ENCODE results near the gene KRTAP5-5. TPM values are rescaled to one million over a fixed set of nuclear protein-coding genes. Genes with fewer than 3 reads are reported as not detected.
"Not testable (repeated sequence)": the region's sequence is repeated elsewhere in the genome, so short reads cannot be mapped to it uniquely, and the experiment has no call there.

Gene KRTAP5-5
- total RNA-seq, 1 donor from 2014 or later, result not detected

DNA sequence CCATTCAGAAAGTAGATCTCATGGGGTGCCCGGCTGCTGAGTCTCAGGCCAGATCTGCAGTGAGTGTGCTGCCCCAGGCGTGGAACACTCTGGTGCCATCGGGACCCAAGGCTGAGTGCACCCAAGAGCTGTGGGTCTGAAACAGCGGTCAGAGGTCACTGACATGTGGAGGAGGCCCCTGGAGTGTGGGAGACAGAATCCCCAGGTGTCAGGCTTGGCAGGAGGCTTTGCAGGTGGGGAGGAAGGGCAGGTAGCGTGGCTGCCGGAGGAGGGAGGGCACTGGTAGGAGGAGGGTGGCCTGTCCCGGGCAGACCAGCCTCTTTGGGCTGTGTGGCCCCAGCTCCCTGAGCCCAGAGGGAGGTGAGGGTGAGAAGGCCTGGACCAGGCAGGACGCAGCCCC, 35.7 kb downstream of the KRTAP5-5 start:
- peak; percentile 34 for DNase-seq (ENCODE audit: low spot score)
- H3K27me3 Mint-ChIP-seq (ENCODE audit: low read depth), result peaks cover 35% of the 10 kb centered on the region
- peaks cover 4% of the 10 kb centered on the region for H3K4me1 Mint-ChIP-seq (ENCODE audit: low read depth)
- TF ChIP-seq, protein P1, sequence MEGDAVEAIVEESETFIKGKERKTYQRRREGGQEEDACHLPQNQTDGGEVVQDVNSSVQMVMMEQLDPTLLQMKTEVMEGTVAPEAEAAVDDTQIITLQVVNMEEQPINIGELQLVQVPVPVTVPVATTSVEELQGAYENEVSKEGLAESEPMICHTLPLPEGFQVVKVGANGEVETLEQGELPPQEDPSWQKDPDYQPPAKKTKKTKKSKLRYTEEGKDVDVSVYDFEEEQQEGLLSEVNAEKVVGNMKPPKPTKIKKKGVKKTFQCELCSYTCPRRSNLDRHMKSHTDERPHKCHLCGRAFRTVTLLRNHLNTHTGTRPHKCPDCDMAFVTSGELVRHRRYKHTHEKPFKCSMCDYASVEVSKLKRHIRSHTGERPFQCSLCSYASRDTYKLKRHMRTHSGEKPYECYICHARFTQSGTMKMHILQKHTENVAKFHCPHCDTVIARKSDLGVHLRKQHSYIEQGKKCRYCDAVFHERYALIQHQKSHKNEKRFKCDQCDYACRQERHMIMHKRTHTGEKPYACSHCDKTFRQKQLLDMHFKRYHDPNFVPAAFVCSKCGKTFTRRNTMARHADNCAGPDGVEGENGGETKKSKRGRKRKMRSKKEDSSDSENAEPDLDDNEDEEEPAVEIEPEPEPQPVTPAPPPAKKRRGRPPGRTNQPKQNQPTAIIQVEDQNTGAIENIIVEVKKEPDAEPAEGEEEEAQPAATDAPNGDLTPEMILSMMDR (IDR thresholded peaks at IDR 0.05), result no peak
- no peak overlapping the region for H3K27ac Mint-ChIP-seq (ENCODE audit: unreplicated experiment)
- no peaks in the 10 kb centered on the region for H3K9me3 Mint-ChIP-seq (ENCODE audit: low read depth)
- H3K4me3 Mint-ChIP-seq (ENCODE audit: unreplicated experiment), result no peak overlapping the region
- no peaks in the 10 kb centered on the region for H3K36me3 Mint-ChIP-seq (ENCODE audit: low read depth)

DNA sequence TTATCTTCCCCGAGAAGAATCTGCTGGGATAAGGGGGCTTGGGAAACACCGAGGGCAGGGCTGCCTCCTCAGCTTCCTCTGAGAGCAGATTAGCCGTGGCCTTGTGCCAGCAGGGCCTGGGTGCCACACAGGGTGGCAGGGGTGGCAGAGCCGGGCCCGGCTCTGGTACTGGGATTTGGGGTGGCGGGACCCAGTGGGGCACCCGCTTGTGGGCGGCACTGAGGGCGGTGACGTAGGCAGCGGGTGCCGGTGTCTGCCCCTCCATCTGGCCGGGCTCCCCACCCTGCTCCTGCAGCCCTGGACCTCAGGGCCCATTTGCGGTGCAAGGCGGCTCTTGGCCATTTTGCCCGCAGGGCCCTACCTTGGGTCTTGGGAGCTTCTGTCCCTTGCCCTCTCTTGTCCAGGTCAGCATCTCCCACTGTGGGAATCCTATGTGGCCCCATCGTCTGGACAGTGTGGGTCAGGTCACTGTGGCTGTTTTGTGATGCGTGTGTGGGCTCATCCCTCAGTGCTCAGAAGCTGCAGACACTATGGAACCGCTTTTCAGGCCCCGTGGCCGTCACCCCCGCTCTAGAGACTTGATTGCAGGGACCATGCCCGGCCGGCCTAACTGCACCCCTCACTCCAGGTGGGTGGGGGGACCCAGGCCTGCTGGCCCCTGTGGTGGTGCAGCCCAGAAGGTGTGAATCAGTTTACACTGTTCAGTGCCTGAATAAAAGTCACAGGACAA, 37.7 kb downstream of the KRTAP5-5 start:
- no peaks in the 10 kb centered on the region for H3K9me3 Mint-ChIP-seq (ENCODE audit: low read depth)
- H3K27ac Mint-ChIP-seq (ENCODE audit: unreplicated experiment), result no peak overlapping the region
- H3K4me1 Mint-ChIP-seq (ENCODE audit: low read depth), result peaks cover 4% of the 10 kb centered on the region
- H3K27me3 Mint-ChIP-seq (ENCODE audit: low read depth), result peaks cover 40% of the 10 kb centered on the region
- TF ChIP-seq, protein P1 (IDR thresholded peaks at IDR 0.05), result no peak
- H3K36me3 Mint-ChIP-seq (ENCODE audit: low read depth), result no peaks in the 10 kb centered on the region
- H3K4me3 Mint-ChIP-seq (ENCODE audit: unreplicated experiment), result no peak overlapping the region
- peak; percentile 56 for DNase-seq (ENCODE audit: low spot score)

GRCh38 chr11:1667906-1668305, 38.3 kb downstream of the KRTAP5-5 start:
- Mint-ChIP-seq H3K27ac (ENCODE audit: unreplicated experiment) (no peak overlapping the region), H3K9me3 (ENCODE audit: low read depth) (no peaks in the 10 kb centered on the region), H3K36me3 (ENCODE audit: low read depth) (no peaks in the 10 kb centered on the region), H3K4me1 (ENCODE audit: low read depth) (peaks cover 4% of the 10 kb centered on the region), H3K27me3 (ENCODE audit: low read depth) (peaks cover 42% of the 10 kb centered on the region), H3K4me3 (ENCODE audit: unreplicated experiment) (no peak overlapping the region)
- no peak for DNase-seq (ENCODE audit: low spot score)
- TF ChIP-seq, protein P1 (IDR thresholded peaks at IDR 0.05), result no peak

GRCh38 chr11:1668911-1669473, 39.4 kb downstream of the KRTAP5-5 start:
- DNase-seq (ENCODE audit: low spot score), result no peak
- Mint-ChIP-seq H3K27me3 (ENCODE audit: low read depth) (peaks cover 51% of the 10 kb centered on the region), H3K4me3 (ENCODE audit: unreplicated experiment) (no peak overlapping the region), H3K4me1 (ENCODE audit: low read depth) (peaks cover 4% of the 10 kb centered on the region), H3K9me3 (ENCODE audit: low read depth) (no peaks in the 10 kb centered on the region), H3K36me3 (ENCODE audit: low read depth) (no peaks in the 10 kb centered on the region), H3K27ac (ENCODE audit: unreplicated experiment) (no peak overlapping the region)
- TF ChIP-seq, protein P1 (IDR thresholded peaks at IDR 0.05), result no peak

DNA sequence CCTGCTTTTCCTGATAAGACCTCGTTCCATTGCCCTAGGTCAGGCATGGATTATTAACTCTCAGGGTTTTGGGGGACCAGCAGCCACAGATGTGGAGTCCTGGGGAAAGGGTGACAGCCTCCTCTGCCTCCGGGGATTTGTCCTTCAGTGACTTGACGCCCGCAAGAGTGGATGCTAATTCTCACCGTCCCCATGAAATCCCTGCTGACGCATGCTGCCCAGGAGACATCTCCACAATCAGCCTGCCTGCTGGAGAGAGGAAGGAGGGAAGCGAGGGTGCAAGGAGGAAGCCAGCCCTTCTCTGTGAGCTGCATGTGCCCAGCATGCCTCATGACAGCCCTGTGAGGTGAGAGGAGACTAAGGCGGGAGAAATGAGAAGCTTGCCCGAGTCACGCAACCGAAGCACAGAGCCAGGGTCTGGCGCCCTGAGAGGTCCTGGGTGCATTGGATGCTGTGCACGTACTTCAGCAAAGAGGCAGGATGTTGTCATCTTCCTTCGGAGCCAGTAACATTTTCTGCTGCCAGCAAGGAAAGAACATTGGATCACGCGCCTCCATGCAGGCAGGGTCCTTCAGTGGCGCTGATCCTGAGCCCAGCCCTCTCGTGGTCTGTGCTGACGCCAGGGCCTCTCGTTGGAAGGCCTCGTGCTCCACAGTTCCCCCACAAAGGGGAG, 40.1 kb downstream of the KRTAP5-5 start:
- Mint-ChIP-seq H3K9me3 (ENCODE audit: low read depth) (no peaks in the 10 kb centered on the region), H3K4me1 (ENCODE audit: low read depth) (peaks cover 4% of the 10 kb centered on the region), H3K27ac (ENCODE audit: unreplicated experiment) (no peak overlapping the region), H3K36me3 (ENCODE audit: low read depth) (no peaks in the 10 kb centered on the region), H3K27me3 (ENCODE audit: low read depth) (peaks cover 57% of the 10 kb centered on the region), H3K4me3 (ENCODE audit: unreplicated experiment) (no peak overlapping the region)
- TF ChIP-seq, protein P1 (IDR thresholded peaks at IDR 0.05), result no peak
- DNase-seq (ENCODE audit: low spot score), result no peak

DNA sequence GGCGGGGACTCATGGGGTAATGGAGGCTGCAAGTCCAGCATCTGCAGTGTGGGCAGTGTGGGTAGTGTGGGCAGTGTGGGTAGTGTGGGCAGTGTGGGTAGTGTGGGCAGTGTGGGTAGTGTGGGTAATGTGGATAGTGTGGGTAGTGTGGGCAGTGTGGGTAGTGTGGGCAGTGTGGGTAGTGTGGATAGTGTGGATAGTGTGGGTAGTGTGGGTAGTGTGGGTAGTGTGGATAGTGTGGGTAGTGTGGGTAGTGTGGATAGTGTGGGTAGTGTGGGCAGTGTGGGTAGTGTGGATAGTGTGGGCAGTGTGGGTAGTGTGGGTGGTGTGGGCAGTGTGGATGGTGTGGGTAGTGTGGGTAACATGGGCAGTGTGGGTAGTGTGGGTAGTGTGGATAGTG, 40.9 kb downstream of the KRTAP5-5 start:
- not testable (repeated sequence) for H3K27ac Mint-ChIP-seq (ENCODE audit: unreplicated experiment); DNase-seq (ENCODE audit: low spot score); H3K4me1 Mint-ChIP-seq (ENCODE audit: low read depth); H3K9me3 Mint-ChIP-seq (ENCODE audit: low read depth); H3K4me3 Mint-ChIP-seq (ENCODE audit: unreplicated experiment); H3K36me3 Mint-ChIP-seq (ENCODE audit: low read depth)
- H3K27me3 Mint-ChIP-seq (ENCODE audit: low read depth), result peaks cover 61% of the 10 kb centered on the region

All from chondrocyte (in vitro differentiated cells).